NCI-H187 (cell line): ENCODE results near the gene SHOC1.
"Not testable (repeated sequence)": the region's sequence is repeated elsewhere in the genome, so short reads cannot be mapped to it uniquely, and the experiment has no call there.

ENCODE experiments used
- DNase-seq, 2 experiments: peaks; one replicate each; lab custom pipeline; 2025; lab: John Stamatoyannopoulos, UW

Gene SHOC1

GRCh38 chr9:111794835-111795556, at the start of gene SHOC1:
Gene SHOC1, minus strand, starts transcription at chr9:111794937. Its CDS starts 3,519 bp downstream, at chr9:111791418.
- no peak for DNase-seq

- no peak for DNase-seq
Measured at GRCh38 chr9:111843971-111844370, 49.2 kb upstream of the SHOC1 start.

- no peak for DNase-seq
Measured at GRCh38 chr9:111842313-111842712, 47.6 kb upstream of the SHOC1 start.

DNA sequence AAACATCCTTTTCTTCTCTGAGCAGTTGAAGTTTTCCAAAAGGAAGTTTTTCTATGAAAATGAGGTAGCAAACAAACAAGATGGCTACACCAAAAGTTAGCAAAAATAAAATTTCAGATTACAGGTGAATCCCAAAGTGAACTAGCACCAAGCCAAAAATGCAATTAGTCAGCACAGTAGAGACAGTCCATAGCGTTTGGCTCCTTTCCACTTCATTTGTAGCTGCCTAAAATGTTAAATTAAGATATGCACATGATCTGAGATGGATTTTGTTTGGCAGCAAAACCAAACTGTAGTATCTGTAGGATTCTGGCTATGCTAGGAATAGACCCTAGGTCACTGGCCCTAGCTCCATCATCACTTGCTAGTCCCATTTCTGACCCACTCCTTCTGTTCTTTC, 45.7 kb upstream of the SHOC1 start:
- DNase-seq = no peak

GRCh38 chr9:111839987-111840386, 45.2 kb upstream of the SHOC1 start:
- no peak for DNase-seq

- no peak for DNase-seq
Measured at GRCh38 chr9:111839387-111839786, 44.6 kb upstream of the SHOC1 start.

- no peak for DNase-seq
Measured at GRCh38 chr9:111838439-111838838, 43.7 kb upstream of the SHOC1 start.

DNA sequence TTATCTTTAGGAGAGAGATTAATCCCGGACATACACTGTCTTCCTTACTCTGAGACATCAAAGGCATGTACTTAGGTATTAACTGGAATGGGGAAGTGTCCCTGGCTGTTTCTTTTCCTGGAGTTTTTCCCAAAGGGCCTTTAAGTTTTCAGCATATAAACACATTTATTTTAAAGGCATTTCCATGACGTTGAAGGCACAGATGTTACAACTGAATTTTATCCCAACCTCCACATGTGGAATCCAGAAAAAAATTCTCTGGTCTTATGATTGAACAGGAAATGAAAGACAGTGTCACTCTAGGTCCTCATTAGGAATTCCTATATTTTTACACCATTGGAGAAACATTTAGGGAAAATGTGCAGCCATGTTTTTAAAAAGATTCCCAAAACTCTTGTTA, 41.6 kb upstream of the SHOC1 start:
- no peak for DNase-seq

- no peak for DNase-seq
Measured at GRCh38 chr9:111833941-111834340, 39.2 kb upstream of the SHOC1 start.

GRCh38 chr9:111832449-111832848, 37.7 kb upstream of the SHOC1 start:
- no peak for DNase-seq

DNA sequence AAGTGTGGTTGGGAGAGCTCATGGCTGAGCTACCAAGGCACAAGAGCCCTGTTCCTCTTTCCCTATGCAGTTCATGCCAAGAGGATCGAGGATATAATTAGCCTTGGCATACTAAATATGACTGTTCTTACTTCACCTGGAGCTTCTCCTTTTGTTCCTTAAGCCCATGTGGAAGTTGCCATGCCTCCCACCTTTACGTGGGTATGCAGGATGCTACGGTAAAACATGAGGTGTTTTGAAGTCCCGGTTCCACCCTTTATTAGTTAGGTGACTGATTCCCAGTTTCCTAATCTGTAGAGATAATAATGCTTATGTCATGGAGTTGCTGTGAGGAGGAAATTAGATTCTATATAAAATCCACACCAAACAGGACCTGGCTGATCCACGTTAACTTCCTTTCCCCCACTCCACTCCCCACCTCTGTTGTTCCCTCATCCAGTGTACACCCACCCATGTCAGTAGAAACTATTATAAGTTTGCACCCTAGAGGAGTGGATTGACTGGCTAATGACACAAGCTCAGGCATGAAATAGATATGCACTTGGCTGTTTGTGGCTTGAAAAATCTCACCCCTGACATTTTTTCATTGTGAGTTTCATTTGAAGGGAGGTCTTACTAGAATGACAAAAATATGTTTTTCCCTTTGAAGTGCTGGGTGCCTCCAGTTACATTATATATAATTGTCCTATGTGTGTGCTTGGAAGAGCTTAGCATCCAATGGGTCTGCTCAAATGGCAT, 36.8 kb upstream of the SHOC1 start:
- no peak for DNase-seq

- no peak for DNase-seq
Measured at GRCh38 chr9:111828193-111828592, 33.5 kb upstream of the SHOC1 start.

DNA sequence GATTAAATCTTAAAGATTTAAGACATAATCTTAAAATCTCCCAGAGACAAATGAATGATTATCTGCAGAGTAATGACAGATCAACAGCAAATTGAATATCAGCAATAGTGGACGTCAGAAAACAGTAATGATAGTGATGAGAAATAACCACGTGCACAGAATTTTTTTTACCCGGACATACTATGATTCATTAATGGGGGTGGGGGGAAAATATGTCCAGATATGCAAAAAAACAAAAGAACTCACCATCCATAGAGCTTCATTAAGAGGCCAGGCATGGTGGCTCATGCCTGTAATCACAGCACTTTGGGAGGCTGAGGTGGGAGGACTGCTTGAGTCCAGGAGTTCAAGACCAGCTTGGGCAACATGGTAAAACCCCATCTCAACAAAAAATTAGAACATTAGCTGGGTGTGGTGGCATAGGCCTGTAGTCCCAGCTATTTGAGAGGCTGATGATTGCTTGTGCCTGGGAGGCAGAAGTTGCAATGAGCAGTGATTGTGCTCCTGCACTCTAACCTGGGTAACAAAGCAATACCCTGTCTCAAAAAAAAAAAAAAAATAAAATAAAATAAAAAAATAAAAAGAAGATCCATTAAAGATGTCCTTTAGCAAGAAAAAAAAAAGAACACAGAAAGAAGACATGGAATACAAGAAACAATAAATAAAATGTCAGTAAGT, 30.9 kb upstream of the SHOC1 start:
- DNase-seq = no peak

- no peak for DNase-seq
Measured at GRCh38 chr9:111821006-111821528, 26.3 kb upstream of the SHOC1 start.

DNA sequence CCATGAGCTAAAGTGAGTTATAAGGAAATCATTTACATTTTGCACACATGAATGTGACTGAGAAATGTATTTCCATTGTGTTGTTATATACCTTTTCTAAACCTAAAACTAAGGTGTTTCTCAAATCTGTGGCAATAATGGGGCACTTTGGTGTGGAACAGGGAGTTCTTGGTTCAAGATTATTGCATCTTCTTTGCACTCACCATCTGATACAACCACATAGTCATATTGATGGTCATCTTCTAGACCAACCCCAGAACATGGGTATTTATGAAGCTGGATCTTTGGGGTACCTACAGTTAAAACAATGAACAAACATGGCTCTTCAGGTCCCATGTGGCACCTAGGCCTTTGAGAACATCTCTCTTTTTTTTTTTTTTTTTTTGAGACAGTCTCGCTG, 24.6 kb upstream of the SHOC1 start:
- no peak for DNase-seq

GRCh38 chr9:111815285-111816070, 20.7 kb upstream of the SHOC1 start:
- DNase-seq = no peak

GRCh38 chr9:111812337-111812736, 17.6 kb upstream of the SHOC1 start:
- no peak for DNase-seq

- DNase-seq = no peak
Measured at GRCh38 chr9:111810908-111811307, 16.2 kb upstream of the SHOC1 start.

GRCh38 chr9:111810415-111810814, 15.7 kb upstream of the SHOC1 start:
- not testable (repeated sequence) for DNase-seq

DNA sequence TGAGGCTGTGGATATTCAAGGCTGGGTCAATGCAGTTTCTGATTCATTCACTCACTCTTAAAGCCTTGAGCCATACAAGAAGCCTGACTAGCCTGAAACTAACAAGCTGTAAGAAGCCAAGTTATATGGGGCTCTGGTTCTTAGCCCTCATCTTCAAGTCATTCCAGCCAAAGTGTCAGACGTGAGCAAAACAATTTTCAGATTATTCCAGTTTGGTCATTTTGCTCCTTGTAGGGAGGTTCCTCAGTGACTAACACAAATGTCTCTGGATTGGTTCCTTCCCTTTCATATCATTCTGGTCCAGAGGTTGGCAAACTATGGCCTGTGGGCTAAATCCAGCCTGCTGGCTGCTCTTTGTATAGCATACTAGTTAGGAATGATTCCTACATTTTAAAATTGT, 12.5 kb upstream of the SHOC1 start:
- DNase-seq = no peak

DNA sequence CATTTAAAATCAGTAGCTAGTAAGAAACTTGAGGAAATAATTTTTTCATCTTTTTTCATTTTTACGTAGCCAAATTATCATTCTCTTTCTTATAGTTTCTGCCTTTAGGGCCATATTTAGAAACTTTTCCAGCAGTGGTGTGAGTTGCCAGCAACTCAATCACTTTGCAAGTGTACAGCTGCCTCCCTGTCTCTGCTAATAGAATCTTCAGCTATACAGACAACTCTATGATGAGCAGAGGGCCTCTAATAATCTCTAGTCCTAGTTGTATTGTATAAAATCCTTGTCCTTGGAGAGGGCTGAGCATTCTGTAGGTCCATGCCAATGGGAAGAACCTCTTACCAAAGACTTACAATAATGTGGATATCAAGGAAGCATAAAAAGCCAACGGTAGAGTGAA, 11.5 kb upstream of the SHOC1 start:
- no peak for DNase-seq

DNA sequence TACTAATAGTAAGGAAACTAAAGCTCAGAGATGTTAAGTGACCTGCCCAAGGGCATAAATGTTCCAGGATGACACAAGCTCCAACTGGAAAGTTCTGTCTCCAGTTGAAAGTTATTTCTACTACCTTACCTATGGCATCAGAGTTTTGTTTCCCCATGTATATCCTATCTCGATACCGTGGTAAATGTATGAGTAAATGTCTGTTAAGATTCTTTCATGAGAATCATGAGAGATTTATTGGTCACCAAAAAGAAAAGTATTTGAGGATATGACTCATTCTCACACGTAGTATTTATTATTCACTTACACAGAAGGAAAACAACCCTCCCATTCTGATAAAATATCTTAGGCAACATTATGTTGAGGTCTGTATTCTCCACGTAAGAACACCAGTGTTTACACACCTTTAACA, 11.1 kb upstream of the SHOC1 start:
- DNase-seq = no peak
